Stimulated activated CD4-positive, alpha-beta T cell treated with anti-CD3 and anti-CD28 coated beads, Interleukin-1b, Interleukin-23, amount 100 ng/mL, for 4 hours (primary cell): ENCODE results near the gene ADAMTS15.
"Not testable (repeated sequence)": the region's sequence is repeated elsewhere in the genome, so short reads cannot be mapped to it uniquely, and the experiment has no call there.

ENCODE experiments used
- DNase-seq, 2 donors: peaks; one replicate each; pipeline ENCODE4 v3.0.0-alpha.2; 2020; ENCODE audit warnings: low read depth in 2 of 2

ADAMTS15 gene

DNA sequence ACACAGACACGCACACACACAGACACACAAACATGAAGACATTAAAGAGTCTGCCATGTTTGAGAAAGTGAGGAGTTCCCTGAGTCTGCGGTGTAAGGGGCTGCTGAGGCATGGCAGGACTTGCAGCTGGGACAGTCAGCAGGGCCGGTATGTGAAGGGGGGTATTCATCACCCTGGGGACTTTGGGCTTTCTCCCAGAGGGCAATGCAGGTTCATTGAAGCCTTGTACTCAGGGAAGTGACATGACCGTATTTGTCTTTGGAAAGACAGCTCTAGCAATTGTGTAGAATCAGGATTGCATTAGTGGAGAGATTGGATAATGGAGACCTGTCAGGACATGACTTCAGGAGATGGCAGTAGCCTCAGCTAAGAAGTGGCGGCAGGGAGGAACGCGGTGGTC, 10.6 kb upstream of the ADAMTS15 start:
- DNase-seq, result no peak

DNA sequence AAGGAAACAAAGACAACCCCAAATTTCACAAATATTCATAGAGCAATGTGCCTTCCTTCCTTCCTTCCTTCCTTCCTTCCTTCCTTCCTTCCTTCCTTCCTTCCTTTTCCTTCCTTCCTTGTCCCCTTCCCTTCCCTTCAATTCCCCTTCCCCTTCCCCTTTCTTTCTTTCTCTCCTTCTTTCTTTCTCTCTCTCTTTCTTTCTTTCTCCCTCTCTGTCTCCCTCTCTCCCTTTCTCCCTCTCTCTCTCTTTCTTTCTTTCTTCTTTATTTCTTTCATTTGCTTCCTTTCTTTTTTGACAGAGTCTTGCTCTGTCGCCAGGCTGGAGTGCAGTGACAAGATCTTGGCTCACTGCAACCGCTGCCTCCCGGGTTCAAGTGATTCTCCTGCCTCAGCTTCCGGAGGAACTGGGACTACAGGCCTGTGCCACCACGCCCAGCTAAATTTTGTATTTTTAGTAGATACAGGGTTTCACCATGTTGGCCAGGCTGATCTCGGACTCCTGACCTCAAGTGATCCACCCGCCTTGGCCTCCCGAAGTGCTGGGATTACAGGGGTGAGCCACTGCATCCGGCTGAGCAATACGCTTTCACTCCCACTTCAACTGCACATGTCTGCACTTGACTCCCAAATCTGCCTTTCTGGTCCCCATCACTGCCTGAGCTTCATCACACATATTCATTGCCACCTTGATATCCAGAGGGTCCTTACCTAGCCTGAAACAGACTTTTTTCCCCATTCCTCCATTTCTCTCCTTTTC, 9.9 kb upstream of the ADAMTS15 start:
- DNase-seq, result not testable (repeated sequence)

DNA sequence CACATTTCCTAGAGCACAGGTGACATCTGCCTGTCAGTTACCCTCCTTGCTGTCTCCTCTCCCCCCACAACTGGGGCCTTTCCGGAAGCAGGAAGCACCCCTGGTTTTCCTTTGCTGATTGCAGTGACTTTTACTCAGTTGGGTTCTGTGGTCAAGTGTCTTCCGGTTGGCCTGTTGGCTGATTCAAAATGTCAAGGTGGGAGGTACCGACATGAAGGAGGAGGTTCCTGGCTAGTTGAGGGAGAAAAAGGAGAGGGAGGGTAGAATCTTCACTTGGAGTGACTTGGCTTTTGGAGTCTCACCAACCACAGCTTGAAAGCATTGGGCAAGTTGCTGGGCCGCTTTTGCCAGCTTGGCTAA, 9.3 kb upstream of the ADAMTS15 start:
- no peak for DNase-seq

GRCh38 chr11:130439876-130440275, 8.6 kb upstream of the ADAMTS15 start:
- DNase-seq, result no peak

GRCh38 chr11:130441719-130442118, 6.7 kb upstream of the ADAMTS15 start:
- no peak for DNase-seq

DNA sequence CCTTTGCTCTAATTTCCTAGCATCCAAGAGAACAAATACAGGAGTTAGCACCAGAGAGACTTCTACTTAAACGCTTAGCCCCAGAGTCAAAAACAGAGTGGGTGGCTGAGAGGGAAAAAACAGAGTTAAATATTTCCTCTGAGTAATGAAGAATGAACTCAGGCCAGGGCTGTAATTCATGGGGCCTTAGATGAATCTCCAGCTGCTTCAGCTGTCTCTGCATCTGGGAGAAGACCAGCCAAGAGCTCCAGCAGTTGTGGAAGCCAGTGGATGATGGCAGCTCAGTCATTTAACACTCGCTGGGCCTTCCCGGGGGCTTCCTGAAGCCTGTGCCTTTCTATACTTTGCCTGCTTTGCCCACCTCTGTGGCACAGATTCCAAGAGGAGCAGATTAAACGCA, 5.7 kb upstream of the ADAMTS15 start:
- DNase-seq, result no peak

DNA sequence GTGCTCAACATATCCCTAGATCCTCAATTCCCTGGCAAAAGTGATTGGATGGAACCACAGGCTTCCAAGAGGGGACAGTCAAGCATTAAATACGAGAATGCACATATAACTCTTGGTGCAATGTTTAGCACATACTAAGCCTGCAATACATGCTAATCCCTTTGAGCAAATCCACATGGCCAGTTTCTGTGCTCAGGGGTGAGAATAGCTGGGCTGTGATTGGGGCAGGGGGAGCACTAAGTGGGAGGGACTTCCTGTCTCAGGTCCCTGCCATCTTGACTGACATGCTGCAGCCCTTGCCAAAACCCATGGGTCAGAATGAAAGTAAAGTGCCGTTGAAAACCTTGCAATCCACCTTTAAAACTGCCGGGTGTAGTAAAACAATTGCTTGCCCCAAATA, 2.7 kb upstream of the ADAMTS15 start:
- no peak for DNase-seq

DNA sequence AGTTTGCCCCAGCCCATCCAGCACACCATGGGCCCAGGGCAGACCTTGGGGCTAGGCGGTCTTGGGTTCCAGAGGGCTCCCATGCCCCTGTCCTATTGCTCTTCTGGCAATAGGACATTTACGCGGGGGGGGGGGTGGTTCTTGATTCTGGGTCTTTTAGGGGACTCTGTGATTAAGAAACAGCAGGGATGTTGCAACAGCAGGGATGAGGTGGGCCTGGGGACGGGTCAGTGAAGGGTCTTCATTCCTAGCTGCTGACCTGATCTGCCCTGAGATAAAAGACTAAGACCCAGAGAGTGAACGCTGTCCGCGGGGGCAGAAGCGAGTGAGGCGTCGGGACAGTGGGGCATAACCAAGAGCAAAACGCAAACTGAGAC, 418 bp upstream of the ADAMTS15 start:
- no peak for DNase-seq

GRCh38 chr11:130449310-130449990, 1.0 kb downstream of the ADAMTS15 start:
- DNase-seq, result no peak

GRCh38 chr11:130449996-130450769, 1.7 kb downstream of the ADAMTS15 start:
- DNase-seq, result no peak

GRCh38 chr11:130451231-130452019, 3.0 kb downstream of the ADAMTS15 start:
- DNase-seq, result no peak

GRCh38 chr11:130452176-130452575, 3.7 kb downstream of the ADAMTS15 start:
- DNase-seq, result no peak

- DNase-seq, result no peak
Measured at GRCh38 chr11:130452940-130453339, 4.5 kb downstream of the ADAMTS15 start.

GRCh38 chr11:130454491-130455252, 6.2 kb downstream of the ADAMTS15 start:
- DNase-seq, result no peak

- no peak for DNase-seq
Measured at GRCh38 chr11:130455483-130456127, 7.2 kb downstream of the ADAMTS15 start.

DNA sequence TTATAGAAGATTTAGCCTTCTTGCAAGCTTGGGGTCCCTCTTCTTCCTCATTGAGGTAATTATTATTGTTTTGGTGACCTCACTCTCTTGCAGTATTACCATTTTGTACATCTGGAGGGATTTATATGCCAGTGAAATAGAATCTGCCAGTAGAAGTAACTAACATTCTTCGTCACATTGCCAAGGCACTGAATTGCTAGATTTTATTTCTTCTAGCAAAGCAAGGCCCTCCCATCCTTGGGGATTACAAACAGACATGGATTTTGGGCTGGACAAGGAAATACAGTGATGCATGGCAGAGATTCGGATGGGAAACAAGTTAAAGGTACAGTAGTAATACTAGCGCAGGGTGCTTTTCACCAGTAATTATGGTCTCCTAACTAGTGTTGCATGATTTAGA, 7.8 kb downstream of the ADAMTS15 start:
- DNase-seq, result no peak

DNA sequence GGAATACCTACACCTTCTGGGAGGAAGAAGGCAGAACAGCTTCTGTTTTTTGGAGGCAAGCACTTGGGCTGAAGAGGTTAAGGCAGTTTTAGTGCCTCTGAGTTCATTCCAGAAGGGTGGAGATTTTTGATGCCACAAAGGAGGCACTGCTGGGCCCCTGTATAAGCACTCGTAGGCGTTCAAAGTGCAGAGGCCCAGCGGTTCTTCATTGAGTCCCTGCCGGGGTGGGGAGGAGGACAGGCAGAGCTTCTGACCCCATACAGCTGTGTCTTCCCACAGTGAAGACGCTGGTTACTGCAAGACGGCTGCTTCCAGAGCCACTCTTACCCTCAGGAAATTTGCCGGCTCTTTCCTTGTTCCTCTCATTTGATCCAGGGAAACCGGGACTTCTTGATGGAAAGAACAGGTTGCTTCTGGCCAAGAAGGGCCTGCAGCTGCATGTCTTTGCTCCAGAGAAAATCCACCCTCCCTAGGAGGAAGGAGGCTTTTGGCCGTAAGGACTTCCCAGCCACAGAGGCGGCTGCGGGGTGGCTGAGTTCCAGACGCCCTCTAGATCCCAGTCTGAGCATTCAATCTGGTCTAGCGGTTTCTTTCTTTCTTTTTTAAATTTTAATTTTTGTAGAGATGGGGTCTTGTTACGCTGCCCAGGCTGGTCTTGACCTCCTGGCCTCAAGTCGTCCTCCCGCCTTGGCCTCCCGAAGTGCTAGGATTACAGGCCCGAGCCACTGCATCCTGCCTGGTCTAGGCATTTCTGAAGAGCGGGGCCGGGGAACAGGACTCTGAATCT, 9.4 kb downstream of the ADAMTS15 start:
- DNase-seq, result no peak

GRCh38 chr11:130458410-130458729, 9.9 kb downstream of the ADAMTS15 start:
- DNase-seq, result no peak

GRCh38 chr11:130459521-130459920, 11.1 kb downstream of the ADAMTS15 start:
- DNase-seq, result no peak
